H1 (cell line): ENCODE results near the gene CD79A. TPM values are rescaled to one million over a fixed set of nuclear protein-coding genes. Genes with fewer than 3 reads are reported as not detected.

Source experiments
- CBX5 ChIP-seq: fragments of 300-800, 300-1000 bp; sonication (generic); IDR thresholded peaks from 2 replicates; pipeline ENCODE4 v1.7.1; 2016; ENCODE audit warnings: antibody characterized with exemption, low read length, low read depth
- GTF2F1 ChIP-seq: IDR thresholded peaks from 2 replicates; pipeline ENCODE4 v1.6.1; 2012; ENCODE audit warnings: low read depth, low read length, improper control_type of control experiment, borderline replicate concordance
- HDAC2 ChIP-seq, 2 experiments: fragments of 300-600 bp in 1 of 2; sonication (generic) in 1 of 2; IDR thresholded peaks; 2 replicates each; pipeline ENCODE4 v1.6.1; 2011 to 2012; ENCODE audit warnings: low read depth in 2 of 2, low read length in 2 of 2, mild to moderate bottlenecking in 2 of 2, moderate library complexity in 2 of 2, borderline replicate concordance in 1 of 2, inconsistent platforms in 1 of 2
- HDAC6 ChIP-seq: IDR thresholded peaks from one replicate; pipeline ENCODE4 v1.7.1; 2012; ENCODE audit warnings: low read depth, mild to moderate bottlenecking, inconsistent platforms, low read length, moderate library complexity
- JUN ChIP-seq: IDR thresholded peaks from 2 replicates; pipeline ENCODE4 v1.6.1; 2011; ENCODE audit warnings: low read depth, mild to moderate bottlenecking, improper control_type of control experiment, low read length
- KDM1A ChIP-seq: fragments of 200-600, 300-600 bp; sonication (generic); IDR thresholded peaks from 2 replicates; pipeline ENCODE4 v1.7.1; 2016; ENCODE audit warnings: mild to moderate bottlenecking, low read length, borderline replicate concordance
- polyA plus RNA-seq, 7 experiments: library from polyadenylated mRNA; depleted of rRNA in 3 of 7; stranded (reverse) in 5 of 7; unstranded in 2 of 7; fragments of >200 nt in 5 of 7; fragments of 200-250 nt in 2 of 7; gene quantifications; 1 replicate in 5 of 7; 2 replicates in 1 of 7; 4 replicates in 1 of 7; pipeline versions ENCODE4 v1.2.1 to v1.2.3, GENCODE V29; 2011 to 2013; ENCODE audit warnings: missing spikeins in 2 of 7, mixed read lengths in 2 of 7
- total RNA-seq: library from RNA; stranded (reverse); fragmentation: NEBNext Ultra II Directional; extraction: Animal tissue kit (Norgen Biotek cat#: 25700); gene quantifications from 2 replicates; pipeline ENCODE4 v1.2.1, GENCODE V29; 2021

CD79A gene
- total and polyA plus RNA-seq, 2 of the 8 experiments (the other 6 are each of a cell fraction or from before 2014, with no cell fraction given): 0.54 to 0.77 TPM

- TF ChIP-seq KDM1A: no peak
- TF ChIP-seq HDAC2 (IDR thresholded peaks at IDR 0.05; ENCODE audit: borderline replicate concordance in 1 of 2, low read depth in 2 of 2, low read length in 2 of 2): no peak
- TF ChIP-seq GTF2F1: no peak
- TF ChIP-seq JUN: no peak
- TF ChIP-seq CBX5: no peak
- no peak for TF ChIP-seq HDAC6
Measured at GRCh38 chr19:41847351-41848105, 29.6 kb upstream of the CD79A start (continued).
